K562 (cell line): ENCODE data around the gene AP1AR.

Experiments used
- ELF4 ChIP-seq: fragments of 450-650 bp; formaldehyde crosslinking; IDR thresholded peaks from 2 replicates; pipeline ENCODE4 v1.4.0; 2022; ENCODE audit warnings: missing genetic modification characterization
- FOS ChIP-seq: IDR thresholded peaks from 3 replicates; pipeline ENCODE4 v1.6.1; 2011; ENCODE audit not compliant: insufficient read length; ENCODE audit errors: extremely low read depth
- HDGF ChIP-seq: fragments of 450-650 bp; IDR thresholded peaks from 2 replicates; pipeline ENCODE4 v1.6.1; 2016
- LARP7 ChIP-seq: fragments of 450-650 bp; IDR thresholded peaks from 2 replicates; pipeline ENCODE4 v1.6.1; 2016
- MAFF ChIP-seq: IDR thresholded peaks from 2 replicates; pipeline ENCODE4 v1.6.1; 2012; ENCODE audit warnings: low read length, improper control_type of control experiment
- MAFK ChIP-seq: IDR thresholded peaks from 2 replicates; pipeline ENCODE4 v1.6.1; 2011; ENCODE audit warnings: low read length, improper control_type of control experiment
- POLR2AphosphoS5 ChIP-seq: IDR thresholded peaks from 2 replicates; pipeline ENCODE4 v1.6.1; 2011; ENCODE audit warnings: mild to moderate bottlenecking, low read depth, low read length, moderate library complexity; ENCODE audit not compliant: control insufficient read depth, insufficient read depth
- TAF1 ChIP-seq: IDR thresholded peaks from 2 replicates; pipeline ENCODE4 v1.6.1; 2011; ENCODE audit warnings: mild to moderate bottlenecking, low read length, moderate library complexity; ENCODE audit not compliant: insufficient read depth, control insufficient read depth, severe bottlenecking; ENCODE audit errors: extremely low read depth
- TEAD2 ChIP-seq: fragments of 450-650 bp; IDR thresholded peaks from 2 replicates; pipeline ENCODE4 v1.6.1; 2016; ENCODE audit warnings: missing genetic modification characterization, control low read depth, missing compliant biosample characterization
- ZNF263 ChIP-seq: sonication (generic); formaldehyde crosslinking; IDR thresholded peaks from 2 replicates; pipeline ENCODE4 v1.8.0; 2022; ENCODE audit warnings: mild to moderate bottlenecking, missing genetic modification reagents, borderline replicate concordance
- ZNF785 ChIP-seq: fragments of 250-450 bp; sonication (Bioruptor Pico); IDR thresholded peaks from 2 replicates; pipeline ENCODE4 v1.4.0; 2020; ENCODE audit warnings: mild to moderate bottlenecking
- ZSCAN29 ChIP-seq: fragments of 450-650 bp; IDR thresholded peaks from 2 replicates; pipeline ENCODE4 v1.6.1; 2017
- TF ChIP-seq, protein P1 (sequence below), 3 experiments: IDR thresholded peaks in 2 of 3; conservative IDR thresholded peaks in 1 of 3; 2 replicates each; pipeline ENCODE4 v1.5.1; 2011 to 2012; ENCODE audit warnings: low read length in 3 of 3, mild to moderate bottlenecking in 3 of 3, control low read depth in 2 of 3, improper control_type of control experiment in 1 of 3, inconsistent platforms in 1 of 3, low read depth in 1 of 3, mixed read lengths in 1 of 3, moderate library complexity in 1 of 3; ENCODE audit not compliant: insufficient read depth in 2 of 3
- TF ChIP-seq, protein P2 (sequence below): fragments of 450-650 bp; IDR thresholded peaks from 2 replicates; pipeline ENCODE4 v1.6.1; 2016; ENCODE audit warnings: borderline replicate concordance

DNA sequence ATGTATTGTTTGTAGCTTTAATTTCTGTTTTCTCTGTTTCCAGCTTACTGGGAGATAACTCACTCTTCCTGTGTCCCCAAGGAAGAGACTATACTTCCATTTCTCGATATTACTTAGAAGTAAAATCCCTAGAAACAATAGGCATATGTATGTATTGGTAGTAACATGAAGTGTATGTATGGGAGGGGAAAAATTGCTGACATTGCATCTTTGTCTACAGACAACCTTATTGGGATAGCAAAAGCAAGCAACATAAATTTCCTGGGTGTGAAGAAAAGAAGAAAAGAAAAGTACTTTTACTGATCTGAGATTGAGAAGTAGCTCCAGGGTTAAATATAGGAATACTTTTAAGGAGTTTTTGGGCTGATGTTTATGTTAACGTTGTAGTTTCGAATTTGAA lies 15.4 kb downstream of the AP1AR start:
- TF ChIP-seq HDGF = no peak
- TF ChIP-seq ZSCAN29 = no peak
- TF ChIP-seq MAFF = peak; percentile 99
- TF ChIP-seq, protein P1, sequence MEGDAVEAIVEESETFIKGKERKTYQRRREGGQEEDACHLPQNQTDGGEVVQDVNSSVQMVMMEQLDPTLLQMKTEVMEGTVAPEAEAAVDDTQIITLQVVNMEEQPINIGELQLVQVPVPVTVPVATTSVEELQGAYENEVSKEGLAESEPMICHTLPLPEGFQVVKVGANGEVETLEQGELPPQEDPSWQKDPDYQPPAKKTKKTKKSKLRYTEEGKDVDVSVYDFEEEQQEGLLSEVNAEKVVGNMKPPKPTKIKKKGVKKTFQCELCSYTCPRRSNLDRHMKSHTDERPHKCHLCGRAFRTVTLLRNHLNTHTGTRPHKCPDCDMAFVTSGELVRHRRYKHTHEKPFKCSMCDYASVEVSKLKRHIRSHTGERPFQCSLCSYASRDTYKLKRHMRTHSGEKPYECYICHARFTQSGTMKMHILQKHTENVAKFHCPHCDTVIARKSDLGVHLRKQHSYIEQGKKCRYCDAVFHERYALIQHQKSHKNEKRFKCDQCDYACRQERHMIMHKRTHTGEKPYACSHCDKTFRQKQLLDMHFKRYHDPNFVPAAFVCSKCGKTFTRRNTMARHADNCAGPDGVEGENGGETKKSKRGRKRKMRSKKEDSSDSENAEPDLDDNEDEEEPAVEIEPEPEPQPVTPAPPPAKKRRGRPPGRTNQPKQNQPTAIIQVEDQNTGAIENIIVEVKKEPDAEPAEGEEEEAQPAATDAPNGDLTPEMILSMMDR (IDR thresholded peaks at IDR 0.05 in 2 of 3, conservative IDR thresholded peaks at IDR 0.05 in 1 of 3; ENCODE audit: insufficient read depth in 2 of 3, low read depth in 1 of 3, low read length in 3 of 3) = no peak
- peak; percentile 99 for TF ChIP-seq MAFK
- TF ChIP-seq TEAD2 = no peak
- no peak for TF ChIP-seq ZNF263 (CRISPR knock-in tag)
- TF ChIP-seq ELF4 = no peak
- no peak for TF ChIP-seq TAF1
- TF ChIP-seq LARP7 = no peak
- no peak for TF ChIP-seq POLR2AphosphoS5
- TF ChIP-seq, protein P2, sequence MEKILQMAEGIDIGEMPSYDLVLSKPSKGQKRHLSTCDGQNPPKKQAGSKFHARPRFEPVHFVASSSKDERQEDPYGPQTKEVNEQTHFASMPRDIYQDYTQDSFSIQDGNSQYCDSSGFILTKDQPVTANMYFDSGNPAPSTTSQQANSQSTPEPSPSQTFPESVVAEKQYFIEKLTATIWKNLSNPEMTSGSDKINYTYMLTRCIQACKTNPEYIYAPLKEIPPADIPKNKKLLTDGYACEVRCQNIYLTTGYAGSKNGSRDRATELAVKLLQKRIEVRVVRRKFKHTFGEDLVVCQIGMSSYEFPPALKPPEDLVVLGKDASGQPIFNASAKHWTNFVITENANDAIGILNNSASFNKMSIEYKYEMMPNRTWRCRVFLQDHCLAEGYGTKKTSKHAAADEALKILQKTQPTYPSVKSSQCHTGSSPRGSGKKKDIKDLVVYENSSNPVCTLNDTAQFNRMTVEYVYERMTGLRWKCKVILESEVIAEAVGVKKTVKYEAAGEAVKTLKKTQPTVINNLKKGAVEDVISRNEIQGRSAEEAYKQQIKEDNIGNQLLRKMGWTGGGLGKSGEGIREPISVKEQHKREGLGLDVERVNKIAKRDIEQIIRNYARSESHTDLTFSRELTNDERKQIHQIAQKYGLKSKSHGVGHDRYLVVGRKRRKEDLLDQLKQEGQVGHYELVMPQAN = no peak
- TF ChIP-seq FOS = no peak
- no peak for TF ChIP-seq ZNF785 (CRISPR knock-in tag)
